Measurements from ENCODE around the gene EHMT2. TPM values are rescaled to one million over a fixed set of nuclear protein-coding genes. Genes with fewer than 3 reads are reported as not detected.

EHMT2 gene
- total RNA-seq, 1 experiment from 2014 or later: 65.7 TPM

DNA sequence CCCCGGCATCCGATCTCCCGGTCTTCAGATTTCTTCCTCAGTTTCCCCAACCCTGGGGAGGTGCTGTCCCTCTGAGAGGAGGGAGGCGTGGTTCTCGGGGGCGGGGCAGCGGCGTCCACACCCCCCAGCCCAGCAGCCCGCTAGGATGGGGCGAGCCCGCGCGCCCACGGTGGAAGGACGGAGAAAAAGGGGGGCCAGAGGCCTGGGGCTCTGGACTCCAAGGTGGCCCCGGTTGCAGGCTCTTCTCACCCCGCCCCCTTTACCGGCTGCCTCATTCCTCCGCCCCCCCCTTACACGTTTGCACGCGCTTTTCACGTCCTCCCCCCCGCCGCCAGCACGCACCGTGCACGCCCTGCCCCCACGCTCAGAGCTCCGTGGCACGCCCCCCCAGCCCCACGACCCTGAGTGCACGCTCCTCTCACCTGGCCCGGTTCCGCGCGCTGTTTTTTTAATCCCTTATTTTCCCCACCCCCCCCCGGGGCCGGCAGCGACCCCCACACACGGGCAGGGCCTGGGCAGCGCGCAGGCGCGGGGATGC, 4.0 kb upstream of the EHMT2 start:
- Mint-ChIP-seq H3K4me3 (ENCODE audit: unreplicated experiment) (peak overlapping the region; percentile 73), H3K9me3 (ENCODE audit: unreplicated experiment) (no peaks in the 10 kb centered on the region), H3K36me3 (ENCODE audit: insufficient read depth, unreplicated experiment) (peaks cover 30% of the 10 kb centered on the region), H3K27ac (ENCODE audit: unreplicated experiment) (peak overlapping the region; percentile 58), H3K4me1 (ENCODE audit: low read depth, unreplicated experiment) (peaks cover 20% of the 10 kb centered on the region), H3K27me3 (ENCODE audit: insufficient read depth, unreplicated experiment) (no peaks in the 10 kb centered on the region)
- intact Hi-C loops (cut with micrococcal nuclease; ENCODE audit: unreplicated experiment): loop anchor here (5.0 kb wide), 1 partner anchor 216 kb away; no protein-coding TSS in a partner anchor
- POLR2A ChIA-PET: interaction anchor here (1.2 kb wide), 1 partner anchor 58 kb away, joined by 3 read pairs; the partner anchor contains the start of gene SKIC2
- DNase-seq: peak; percentile 34 to 64
- H3K9me3 ChIP-seq: no peaks in the 10 kb centered on the region
- H3K4me3 ChIP-seq (ENCODE audit: low read depth, low read length): peak overlapping the region; percentile 68
- CTCF ChIA-PET: interaction anchor here (0.6 kb wide), 1 partner anchor 57 kb away, joined by 5 read pairs; the partner anchor contains the start of genes NELFE and SKIC2
- H3K4me1 ChIP-seq: peaks cover 22% of the 10 kb centered on the region
- H3K36me3 ChIP-seq (ENCODE audit: control insufficient read depth, insufficient read depth, low read length): no peaks in the 10 kb centered on the region
- H3K27me3 ChIP-seq (replicated peaks; ENCODE audit: control insufficient read depth, insufficient read depth, low read length): no peaks in the 10 kb centered on the region
- no peak for TF ChIP-seq CTCF (IDR thresholded peaks at IDR 0.05; ENCODE audit: insufficient read depth in 1 of 2, low read depth in 1 of 2, low read length in 1 of 2, severe bottlenecking in 1 of 2, unreplicated experiment in 1 of 2)
- TSS peak; percentile 21 for BruUV-seq (replicated peaks)

GRCh38 chr6:31900917-31901414, 3.5 kb upstream of the EHMT2 start:
- intact Hi-C loops (cut with micrococcal nuclease; ENCODE audit: unreplicated experiment): loop anchor here (5.0 kb wide), 1 partner anchor 216 kb away; no protein-coding TSS in a partner anchor
- Histone ChIP-seq H3K4me3 (ENCODE audit: low read depth, low read length) (peak overlapping the region; percentile 68), H3K36me3 (ENCODE audit: control insufficient read depth, insufficient read depth, low read length) (no peaks in the 10 kb centered on the region), H3K9me3 (no peaks in the 10 kb centered on the region), H3K4me1 (peaks cover 23% of the 10 kb centered on the region), H3K27me3 (replicated peaks; ENCODE audit: control insufficient read depth, insufficient read depth, low read length) (no peaks in the 10 kb centered on the region)
- ChIA-PET POLR2A (no interaction called here), CTCF (interaction anchor here (0.6 kb wide), 1 partner anchor 58 kb away, joined by 5 read pairs; the partner anchor contains the start of genes NELFE and SKIC2)
- TF ChIP-seq CTCF (IDR thresholded peaks at IDR 0.05; ENCODE audit: insufficient read depth in 1 of 2, low read depth in 1 of 2, low read length in 1 of 2, severe bottlenecking in 1 of 2, unreplicated experiment in 1 of 2): no peak
- peaks cover 20% of the 10 kb centered on the region for H3K4me1 Mint-ChIP-seq (ENCODE audit: low read depth, unreplicated experiment)
- peak overlapping the region; percentile 55 for H3K27ac Mint-ChIP-seq (ENCODE audit: unreplicated experiment)
- no peaks in the 10 kb centered on the region for H3K27me3 Mint-ChIP-seq (ENCODE audit: insufficient read depth, unreplicated experiment)
- no peaks in the 10 kb centered on the region for H3K9me3 Mint-ChIP-seq (ENCODE audit: unreplicated experiment)
- peak in 1 of 2 experiments; percentile 64 for DNase-seq
- peak overlapping the region; percentile 73 for H3K4me3 Mint-ChIP-seq (ENCODE audit: unreplicated experiment)
- no TSS peak for BruUV-seq (replicated peaks)
- peaks cover 31% of the 10 kb centered on the region for H3K36me3 Mint-ChIP-seq (ENCODE audit: insufficient read depth, unreplicated experiment)

DNA sequence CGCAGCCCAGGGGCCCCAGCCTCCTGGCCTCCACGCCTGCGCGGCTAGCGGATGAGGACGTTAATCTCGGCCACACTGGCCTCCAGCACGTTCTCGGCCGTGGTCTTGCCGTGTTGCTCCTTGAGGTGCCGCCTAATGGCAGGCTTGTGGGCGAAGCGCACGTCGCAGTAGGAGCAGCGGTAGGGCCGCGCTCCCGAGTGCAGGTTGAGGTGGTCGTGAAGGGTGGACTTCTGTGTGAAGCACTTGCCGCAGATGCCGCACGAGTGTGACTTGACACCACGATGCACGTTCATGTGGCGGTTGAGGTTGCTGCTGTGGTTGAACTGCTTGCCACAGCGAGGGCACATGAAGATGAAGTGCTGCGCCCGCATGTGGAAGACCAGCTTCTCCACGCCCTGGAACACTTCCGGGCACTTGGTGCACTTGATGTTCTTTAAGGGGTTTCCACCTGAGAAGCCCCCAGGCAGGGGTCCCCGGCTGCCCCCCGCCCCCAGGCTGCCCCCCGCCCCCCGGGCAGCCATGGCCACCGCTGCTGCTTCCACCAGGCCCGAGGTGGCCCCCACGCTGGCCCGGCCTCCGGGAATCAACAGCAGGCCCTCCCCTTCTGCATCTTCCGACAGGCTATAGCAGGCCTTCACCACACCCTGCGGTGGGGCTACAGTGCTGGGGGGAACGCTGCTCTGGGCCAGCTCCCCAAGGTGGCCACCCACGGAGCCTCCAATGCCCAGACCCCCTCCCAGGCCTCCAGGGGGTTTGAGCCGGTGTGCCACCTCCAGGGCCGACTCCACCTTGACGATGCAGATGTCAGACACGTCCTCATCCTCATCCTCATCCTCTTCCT, 2.6 kb upstream of the EHMT2 start:
- H3K4me1 ChIP-seq: peaks cover 23% of the 10 kb centered on the region
- Mint-ChIP-seq H3K36me3 (ENCODE audit: insufficient read depth, unreplicated experiment) (peaks cover 39% of the 10 kb centered on the region), H3K4me1 (ENCODE audit: low read depth, unreplicated experiment) (peaks cover 20% of the 10 kb centered on the region), H3K27ac (ENCODE audit: unreplicated experiment) (no peak overlapping the region), H3K27me3 (ENCODE audit: insufficient read depth, unreplicated experiment) (no peaks in the 10 kb centered on the region), H3K9me3 (ENCODE audit: unreplicated experiment) (no peaks in the 10 kb centered on the region), H3K4me3 (ENCODE audit: unreplicated experiment) (peak overlapping the region; percentile 96)
- intact Hi-C loops (cut with micrococcal nuclease; ENCODE audit: unreplicated experiment): loop anchor here (5.0 kb wide), 1 partner anchor 217 kb away; no protein-coding TSS in a partner anchor
- H3K27me3 ChIP-seq (replicated peaks; ENCODE audit: control insufficient read depth, insufficient read depth, low read length): no peaks in the 10 kb centered on the region
- BruUV-seq (replicated peaks): no TSS peak
- ChIA-PET CTCF (no interaction called here), POLR2A (no interaction called here)
- no peak for DNase-seq
- no peak for TF ChIP-seq CTCF (IDR thresholded peaks at IDR 0.05; ENCODE audit: insufficient read depth in 1 of 2, low read depth in 1 of 2, low read length in 1 of 2, severe bottlenecking in 1 of 2, unreplicated experiment in 1 of 2)
- no peaks in the 10 kb centered on the region for H3K9me3 ChIP-seq
- H3K36me3 ChIP-seq (ENCODE audit: control insufficient read depth, insufficient read depth, low read length): no peaks in the 10 kb centered on the region; the same call in 1 of the 2 replicates
- H3K4me3 ChIP-seq (ENCODE audit: low read depth, low read length): no peak overlapping the region

Data from Caco-2 (cell line).